Subcutaneous abdominal adipose tissue (tissue), 5 donors: ENCODE measurements around the gene MIOX.

Experiments
- H3K27ac ChIP-seq: one replicate; pipeline ENCODE4 v1.7.0; 2013; ENCODE audit warnings: low read depth, mild to moderate bottlenecking, inconsistent platforms, low read length, moderate library complexity
- H3K27me3 ChIP-seq, 5 donors: one replicate each; pipeline ENCODE4 v1.7.0; 2013; ENCODE audit warnings: low read length in 5 of 5, inconsistent platforms in 1 of 5; ENCODE audit not compliant: control insufficient read depth in 5 of 5, insufficient read depth in 4 of 5
- H3K36me3 ChIP-seq, 5 donors: one replicate each; pipeline ENCODE4 v1.7.0; 2013; ENCODE audit warnings: low read length in 5 of 5; ENCODE audit not compliant: control insufficient read depth in 5 of 5, insufficient read depth in 5 of 5
- H3K4me1 ChIP-seq, 5 donors: one replicate each; pipeline ENCODE4 v1.7.0; 2013; ENCODE audit warnings: low read length in 5 of 5, mild to moderate bottlenecking in 3 of 5, moderate library complexity in 1 of 5; ENCODE audit not compliant: control insufficient read depth in 5 of 5, insufficient read depth in 5 of 5
- H3K4me3 ChIP-seq, 5 donors: one replicate each; pipeline ENCODE4 v1.7.0; 2013; ENCODE audit warnings: low read length in 5 of 5, low read depth in 1 of 5
- H3K9ac ChIP-seq, 5 donors: one replicate each; pipeline ENCODE4 v1.7.0; 2013; ENCODE audit warnings: low read length in 5 of 5, mild to moderate bottlenecking in 4 of 5, moderate library complexity in 3 of 5
- H3K9me3 ChIP-seq, 5 donors: one replicate each; pipeline ENCODE4 v1.7.0; 2013; ENCODE audit warnings: low read length in 5 of 5; ENCODE audit not compliant: control insufficient read depth in 5 of 5
- donor health status: healthy.
- donor health status: healthy.
- donor health status: healthy.
- donor health status: healthy.
- donor health status: healthy.

Gene MIOX

GRCh38 chr22:50464451-50464850 lies 22.2 kb upstream of the MIOX start:
- Histone ChIP-seq H3K36me3 (peaks cover 0 to 88% (median 85%) of the 10 kb centered on the region in 5 donors), H3K9me3 (no peaks in the 10 kb centered on the region), H3K27me3 (no peaks in the 10 kb centered on the region), H3K4me1 (peaks cover 0 to 8% (median 6%) of the 10 kb centered on the region in 5 donors), H3K4me3 (no peak overlapping the region), H3K9ac (no peak overlapping the region), H3K27ac (no peak overlapping the region)

DNA sequence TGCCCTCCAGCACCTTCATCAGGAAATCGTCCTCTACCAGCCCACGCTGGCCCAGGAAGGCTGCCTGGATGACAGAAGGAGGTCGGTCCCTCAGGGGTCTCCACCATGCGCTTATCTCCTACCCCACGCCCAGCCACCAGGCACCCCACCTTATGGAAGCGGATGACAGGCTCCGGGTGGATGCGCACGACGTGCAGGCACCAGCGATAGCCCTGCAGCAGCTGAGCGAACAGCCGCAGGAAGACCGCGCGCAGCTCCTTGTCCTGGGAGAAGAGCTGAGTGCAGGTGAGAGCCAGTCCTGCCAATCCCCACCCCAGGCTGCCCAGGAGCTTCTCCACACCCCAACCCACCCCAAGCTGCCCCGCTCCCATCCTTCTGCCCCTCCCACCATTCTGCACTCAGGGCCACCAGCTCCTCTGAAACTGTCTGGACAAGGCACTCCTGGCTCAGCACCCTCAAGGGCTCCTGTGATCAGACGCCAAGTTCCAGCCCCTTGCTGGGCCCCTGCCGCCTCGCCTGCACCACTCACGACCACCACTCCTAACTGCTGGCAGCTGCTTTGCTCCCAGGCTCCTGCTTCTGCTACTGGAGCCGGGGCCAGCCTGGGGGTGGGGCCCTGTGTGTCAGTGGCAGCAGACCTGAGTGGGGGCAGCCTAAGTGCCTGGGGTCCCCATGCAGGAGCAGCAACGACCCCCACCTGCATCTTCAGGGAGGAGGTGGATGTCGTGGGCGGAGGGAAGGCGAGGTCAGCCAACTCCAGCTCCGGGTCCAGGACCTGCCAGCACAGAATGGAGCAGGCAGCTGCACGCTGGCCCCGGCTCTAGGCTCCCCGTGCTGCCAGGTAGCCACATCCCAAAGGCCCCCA lies 21.4 kb upstream of the MIOX start:
- Histone ChIP-seq H3K9me3 (no peaks in the 10 kb centered on the region), H3K27me3 (no peaks in the 10 kb centered on the region), H3K27ac (no peak overlapping the region), H3K4me3 (no peak overlapping the region), H3K9ac (no peak overlapping the region), H3K4me1 (peaks cover 0 to 16% (median 12%) of the 10 kb centered on the region in 5 donors), H3K36me3 (peaks cover 0 to 80% (median 76%) of the 10 kb centered on the region in 5 donors)

- H3K9ac ChIP-seq = no peak overlapping the region
- peaks cover 2 to 37% (median 26%) of the 10 kb centered on the region in 5 donors for H3K4me1 ChIP-seq
- no peak overlapping the region for H3K4me3 ChIP-seq
- no peaks in the 10 kb centered on the region for H3K9me3 ChIP-seq
- H3K27ac ChIP-seq = no peak overlapping the region
- H3K27me3 ChIP-seq = no peaks in the 10 kb centered on the region
- peaks cover 0 to 59% (median 56%) of the 10 kb centered on the region in 5 donors for H3K36me3 ChIP-seq
These were observed 19.3 kb upstream of the MIOX start for GRCh38 chr22:50467341-50467740.

- Histone ChIP-seq H3K4me1 (peaks cover 5 to 42% (median 31%) of the 10 kb centered on the region in 5 donors), H3K9ac (no peak overlapping the region), H3K4me3 (no peak overlapping the region), H3K36me3 (peaks cover 0 to 54% (median 50%) of the 10 kb centered on the region in 5 donors), H3K9me3 (no peaks in the 10 kb centered on the region), H3K27ac (no peak overlapping the region), H3K27me3 (no peaks in the 10 kb centered on the region)
These were observed 18.8 kb upstream of the MIOX start for GRCh38 chr22:50467773-50468440.

DNA sequence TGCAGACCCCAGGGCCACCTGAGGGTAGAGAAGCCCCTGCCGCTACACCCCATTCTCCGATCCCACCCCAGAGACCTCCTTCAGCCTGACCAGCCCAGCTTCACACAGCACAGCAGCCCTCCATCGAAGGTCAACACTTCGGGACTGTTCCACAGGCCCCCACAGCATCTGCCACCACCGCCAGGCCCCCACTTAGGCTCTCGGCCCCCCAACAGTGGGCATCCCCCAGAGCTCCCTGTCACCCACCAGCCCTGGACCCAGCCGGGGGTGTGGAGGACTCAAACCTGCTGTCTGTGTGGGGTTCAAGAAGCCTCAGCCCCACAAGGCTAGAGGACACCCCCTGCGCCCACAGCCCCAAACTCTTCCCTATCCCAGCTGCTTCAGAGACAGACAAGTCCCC lies 18.0 kb upstream of the MIOX start:
- no peak overlapping the region for H3K27ac ChIP-seq
- H3K4me1 ChIP-seq = peaks cover 11 to 49% (median 39%) of the 10 kb centered on the region in 5 donors
- H3K27me3 ChIP-seq = no peaks in the 10 kb centered on the region
- no peak overlapping the region for H3K4me3 ChIP-seq
- H3K9me3 ChIP-seq = no peaks in the 10 kb centered on the region
- H3K36me3 ChIP-seq = peaks cover 0 to 47% (median 43%) of the 10 kb centered on the region in 5 donors
- no peak overlapping the region for H3K9ac ChIP-seq

DNA sequence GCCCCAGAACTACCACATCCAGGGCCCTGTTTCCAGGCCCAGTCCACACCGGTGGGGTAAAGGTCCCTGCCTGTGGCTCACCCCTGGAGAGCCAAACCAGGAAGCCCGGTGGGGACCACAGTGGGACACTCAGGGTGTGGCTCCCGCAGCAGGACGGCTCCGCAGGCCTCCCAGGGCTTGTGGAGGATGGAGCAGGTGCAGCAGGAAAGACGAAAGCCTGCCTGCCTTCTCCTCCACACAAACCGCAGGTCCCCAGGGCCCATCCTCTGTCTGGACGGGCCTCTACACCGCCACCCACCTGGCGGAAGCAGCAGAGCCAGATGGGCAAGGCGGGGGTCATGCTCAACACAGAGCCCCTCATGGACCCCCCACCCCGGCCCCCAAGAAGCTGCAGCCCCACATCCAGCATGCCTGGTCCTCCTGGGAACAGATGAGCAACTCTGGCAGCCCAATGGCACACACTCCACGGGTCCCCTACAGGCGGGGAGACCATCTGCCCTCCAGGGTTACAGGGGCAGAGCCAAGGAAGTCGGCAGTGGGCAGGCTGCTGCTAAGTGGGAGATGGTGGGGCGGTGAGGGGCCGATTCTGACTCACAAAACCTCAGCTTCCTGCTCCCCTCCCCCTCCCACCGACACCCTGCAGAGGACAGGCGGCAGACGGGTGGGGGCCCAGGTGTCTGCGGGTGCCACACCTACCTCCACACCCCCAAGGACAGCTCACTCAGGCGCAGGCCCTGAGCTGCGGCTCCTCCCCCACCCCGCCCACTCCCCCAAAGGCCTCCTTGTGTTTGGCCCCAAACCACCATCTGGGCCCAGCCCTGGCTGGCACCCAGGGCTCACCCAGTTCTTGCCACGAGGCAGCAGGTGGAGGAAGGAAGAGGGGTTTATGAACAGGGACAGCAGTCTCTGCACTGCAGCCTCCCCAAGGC lies 17.0 kb upstream of the MIOX start:
- no peaks in the 10 kb centered on the region for H3K27me3 ChIP-seq
- peaks cover 12 to 56% (median 44%) of the 10 kb centered on the region in 5 donors for H3K4me1 ChIP-seq
- H3K36me3 ChIP-seq = peaks cover 0 to 36% (median 33%) of the 10 kb centered on the region in 5 donors
- no peak overlapping the region for H3K4me3 ChIP-seq
- H3K27ac ChIP-seq = no peak overlapping the region
- H3K9ac ChIP-seq = peak overlapping the region in 2 of 5 donors; percentile 10 to 47
- H3K9me3 ChIP-seq = no peaks in the 10 kb centered on the region

- Histone ChIP-seq H3K27me3 (no peaks in the 10 kb centered on the region), H3K4me3 (no peak overlapping the region), H3K9ac (peak overlapping the region in 2 of 5 donors; percentile 10 to 41), H3K27ac (no peak overlapping the region), H3K36me3 (peaks cover 0 to 28% (median 25%) of the 10 kb centered on the region in 5 donors), H3K9me3 (no peaks in the 10 kb centered on the region), H3K4me1 (peaks cover 12 to 60% (median 48%) of the 10 kb centered on the region in 5 donors)
These were observed 16.2 kb upstream of the MIOX start for GRCh38 chr22:50470491-50470890.

GRCh38 chr22:50471197-50471847 lies 15.3 kb upstream of the MIOX start:
- H3K9ac ChIP-seq = no peak overlapping the region
- peaks cover 12 to 62% (median 49%) of the 10 kb centered on the region in 5 donors for H3K4me1 ChIP-seq
- H3K4me3 ChIP-seq = no peak overlapping the region
- H3K36me3 ChIP-seq = peaks cover 0 to 20% (median 16%) of the 10 kb centered on the region in 5 donors
- no peaks in the 10 kb centered on the region for H3K9me3 ChIP-seq
- no peaks in the 10 kb centered on the region for H3K27me3 ChIP-seq
- H3K27ac ChIP-seq = no peak overlapping the region

GRCh38 chr22:50471962-50472361 lies 14.7 kb upstream of the MIOX start:
- no peaks in the 10 kb centered on the region for H3K9me3 ChIP-seq
- peaks cover 12 to 62% (median 49%) of the 10 kb centered on the region in 5 donors for H3K4me1 ChIP-seq
- peak overlapping the region in 2 of 5 donors; percentile 9 to 38 for H3K4me3 ChIP-seq
- H3K27me3 ChIP-seq = no peaks in the 10 kb centered on the region
- no peak overlapping the region for H3K27ac ChIP-seq
- H3K9ac ChIP-seq = peak overlapping the region in 1 of 5 donors; percentile 80
- H3K36me3 ChIP-seq = peaks cover 0 to 13% (median 10%) of the 10 kb centered on the region in 5 donors
